H1 (cell line): ENCODE data around the gene NELFA. TPM values are rescaled to one million over a fixed set of nuclear protein-coding genes. Genes with fewer than 3 reads are reported as not detected.

Experiments used
- CREB1 ChIP-seq: IDR thresholded peaks from 2 replicates; pipeline ENCODE4 v1.6.1; 2012; ENCODE audit warnings: inconsistent platforms
- CTBP2 ChIP-seq: IDR thresholded peaks from 2 replicates; pipeline ENCODE4 v1.7.0; 2011; ENCODE audit warnings: borderline replicate concordance, mild to moderate bottlenecking, moderate library complexity, mixed read lengths, low read length; ENCODE audit not compliant: insufficient read depth, insufficient read length
- EP300 ChIP-seq, 2 experiments: IDR thresholded peaks; 1 replicate in 1 of 2; 2 replicates in 1 of 2; pipeline ENCODE4 v1.6.1; 2011 to 2012; ENCODE audit warnings: low read depth in 2 of 2, low read length in 2 of 2, mild to moderate bottlenecking in 2 of 2, borderline replicate concordance in 1 of 2, inconsistent platforms in 1 of 2, moderate library complexity in 1 of 2
- EZH2 ChIP-seq: fragments of 200-600 bp; sonication (generic); IDR thresholded peaks from 2 replicates; pipeline ENCODE4 v1.7.1; 2012; ENCODE audit warnings: low read depth, mild to moderate bottlenecking, moderate library complexity, low read length, inconsistent platforms; ENCODE audit not compliant: severe bottlenecking
- MAX ChIP-seq: IDR thresholded peaks from 2 replicates; pipeline ENCODE4 v1.6.1; 2012; ENCODE audit warnings: inconsistent platforms
- NRF1 ChIP-seq: IDR thresholded peaks from 2 replicates; pipeline ENCODE4 v1.6.1; 2011; ENCODE audit warnings: mild to moderate bottlenecking, low read depth, low read length, improper control_type of control experiment
- SUZ12 ChIP-seq: fragments of 200-600 bp; sonication (generic); IDR thresholded peaks from 2 replicates; pipeline ENCODE4 v1.6.1; 2012; ENCODE audit warnings: mild to moderate bottlenecking, inconsistent platforms, low read length, moderate library complexity, mixed read lengths
- TEAD4 ChIP-seq: IDR thresholded peaks from 2 replicates; pipeline ENCODE4 v1.6.1; 2012; ENCODE audit warnings: low read depth, low read length, inconsistent platforms, mixed read lengths
- YY1 ChIP-seq: IDR thresholded peaks from 2 replicates; pipeline ENCODE4 v1.6.1; 2011; ENCODE audit warnings: low read depth, mild to moderate bottlenecking, low read length
- polyA plus RNA-seq, 7 experiments: library from polyadenylated mRNA; depleted of rRNA in 3 of 7; stranded (reverse) in 5 of 7; unstranded in 2 of 7; fragments of >200 nt in 5 of 7; fragments of 200-250 nt in 2 of 7; gene quantifications; 1 replicate in 5 of 7; 2 replicates in 1 of 7; 4 replicates in 1 of 7; pipeline versions ENCODE4 v1.2.1 to v1.2.3, GENCODE V29; 2011 to 2013; ENCODE audit warnings: missing spikeins in 2 of 7, mixed read lengths in 2 of 7
- total RNA-seq: library from RNA; stranded (reverse); fragmentation: NEBNext Ultra II Directional; extraction: Animal tissue kit (Norgen Biotek cat#: 25700); gene quantifications from 2 replicates; pipeline ENCODE4 v1.2.1, GENCODE V29; 2021

Gene NELFA
- total and polyA plus RNA-seq, 2 of the 8 experiments (the other 6 are each of a cell fraction or from before 2014, with no cell fraction given) = 41.8 to 57.5 TPM

- no peak for TF ChIP-seq YY1
- no peak for TF ChIP-seq NRF1
- no peak for TF ChIP-seq EZH2
- TF ChIP-seq CTBP2 = no peak
- TF ChIP-seq EP300 (IDR thresholded peaks at IDR 0.05; ENCODE audit: borderline replicate concordance in 1 of 2, low read depth in 2 of 2, low read length in 2 of 2) = no peak
- TF ChIP-seq TEAD4 = no peak
- TF ChIP-seq CREB1 = no peak
- TF ChIP-seq SUZ12 = no peak
- TF ChIP-seq MAX = no peak
- TF ChIP-seq, all 59 proteins: peak for 0
Observed at GRCh38 chr4:1969928-1970723, 38.6 kb downstream of the NELFA start (continued).
